Ishikawa (cell line): ENCODE data around the gene CDHR5.

ENCODE experiments used
- CEBPB ChIP-seq: IDR thresholded peaks from 2 replicates; pipeline ENCODE4 v1.6.1; 2012
- CREB1 ChIP-seq: IDR thresholded peaks from 2 replicates; pipeline ENCODE4 v1.6.1; 2012; ENCODE audit warnings: low read depth
- EGR1 ChIP-seq: IDR thresholded peaks from 2 replicates; pipeline ENCODE4 v1.6.1; 2012
- EP300 ChIP-seq: IDR thresholded peaks from 2 replicates; pipeline ENCODE4 v1.6.1; 2012; ENCODE audit warnings: borderline replicate concordance
- FOXM1 ChIP-seq: IDR thresholded peaks from 2 replicates; pipeline ENCODE4 v1.6.1; 2012; ENCODE audit warnings: low read depth, borderline replicate concordance
- NFIC ChIP-seq: IDR thresholded peaks from 2 replicates; pipeline ENCODE4 v1.6.1; 2012
- RAD21 ChIP-seq: IDR thresholded peaks from 2 replicates; pipeline ENCODE4 v1.6.1; 2012; ENCODE audit warnings: low read depth
- TAF1 ChIP-seq: IDR thresholded peaks from 2 replicates; pipeline ENCODE4 v1.6.1; 2012; ENCODE audit warnings: low read depth, mild to moderate bottlenecking
- TCF12 ChIP-seq: IDR thresholded peaks from 2 replicates; pipeline ENCODE4 v1.6.1; 2012; ENCODE audit warnings: low read depth
- TEAD4 ChIP-seq: IDR thresholded peaks from 2 replicates; pipeline ENCODE4 v1.6.1; 2012
- YY1 ChIP-seq: IDR thresholded peaks from 2 replicates; pipeline ENCODE4 v1.6.1; 2012; ENCODE audit warnings: low read depth
- ZBTB7A ChIP-seq: IDR thresholded peaks from 2 replicates; pipeline ENCODE4 v1.6.1; 2012; ENCODE audit warnings: low read depth
- TF ChIP-seq, protein P1 (sequence below): IDR thresholded peaks from 2 replicates; pipeline ENCODE4 v1.6.1; 2012
- TF ChIP-seq, protein P2 (sequence below): IDR thresholded peaks from 2 replicates; pipeline ENCODE4 v1.6.1; 2012; ENCODE audit warnings: low read depth, mild to moderate bottlenecking
- TF ChIP-seq, protein P3 (sequence below): IDR thresholded peaks from 2 replicates; pipeline ENCODE4 v1.6.1; 2012

CDHR5 gene

DNA sequence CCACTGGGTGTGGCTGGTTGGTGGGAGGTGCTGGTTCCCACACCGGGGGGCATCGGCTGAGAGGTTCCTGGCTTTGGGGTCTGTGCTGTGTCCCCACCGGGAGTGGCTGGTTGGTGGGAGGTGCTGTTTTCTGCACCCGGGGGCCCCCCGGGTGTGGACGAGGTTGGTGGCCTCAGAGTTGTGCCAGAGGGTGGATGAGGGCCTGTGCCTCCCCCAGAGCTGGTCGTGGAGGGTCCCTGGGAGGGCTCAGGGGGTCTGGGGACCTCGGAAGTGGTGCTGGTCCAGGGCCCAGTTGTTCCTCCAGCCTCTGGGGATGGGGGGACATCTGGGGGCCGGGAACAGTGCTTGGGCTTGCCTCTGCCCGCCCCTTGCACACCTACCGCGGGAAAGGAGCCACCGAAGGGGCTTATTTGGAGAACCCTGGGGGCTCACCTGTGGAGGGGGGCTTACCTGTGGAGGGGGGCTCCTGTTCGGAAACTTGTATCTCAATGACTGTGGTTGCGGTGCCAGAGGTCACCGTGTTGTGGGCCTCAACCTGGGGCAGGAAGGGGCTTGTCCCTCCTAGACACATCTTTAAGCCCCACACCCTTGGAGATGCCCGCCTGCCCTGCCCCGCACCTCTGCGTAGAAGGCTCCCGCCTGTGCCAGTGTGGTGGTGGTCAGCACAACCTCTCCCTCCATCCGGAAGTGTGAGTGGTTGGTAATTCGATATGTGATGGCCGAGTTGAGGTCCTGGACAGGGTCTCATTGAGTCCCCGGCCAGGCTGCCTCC is 5.7 kb downstream of the CDHR5 start:
- TF ChIP-seq, protein P1, sequence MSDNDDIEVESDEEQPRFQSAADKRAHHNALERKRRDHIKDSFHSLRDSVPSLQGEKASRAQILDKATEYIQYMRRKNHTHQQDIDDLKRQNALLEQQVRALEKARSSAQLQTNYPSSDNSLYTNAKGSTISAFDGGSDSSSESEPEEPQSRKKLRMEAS = no peak
- TF ChIP-seq ZBTB7A (no peak), TEAD4 (no peak), EP300 (no peak), CREB1 (no peak), CEBPB (no peak), YY1 (no peak), RAD21 (no peak), FOXM1 (no peak), NFIC (no peak), EGR1 (no peak), TAF1 (no peak), TCF12 (no peak)
- TF ChIP-seq, protein P2, sequence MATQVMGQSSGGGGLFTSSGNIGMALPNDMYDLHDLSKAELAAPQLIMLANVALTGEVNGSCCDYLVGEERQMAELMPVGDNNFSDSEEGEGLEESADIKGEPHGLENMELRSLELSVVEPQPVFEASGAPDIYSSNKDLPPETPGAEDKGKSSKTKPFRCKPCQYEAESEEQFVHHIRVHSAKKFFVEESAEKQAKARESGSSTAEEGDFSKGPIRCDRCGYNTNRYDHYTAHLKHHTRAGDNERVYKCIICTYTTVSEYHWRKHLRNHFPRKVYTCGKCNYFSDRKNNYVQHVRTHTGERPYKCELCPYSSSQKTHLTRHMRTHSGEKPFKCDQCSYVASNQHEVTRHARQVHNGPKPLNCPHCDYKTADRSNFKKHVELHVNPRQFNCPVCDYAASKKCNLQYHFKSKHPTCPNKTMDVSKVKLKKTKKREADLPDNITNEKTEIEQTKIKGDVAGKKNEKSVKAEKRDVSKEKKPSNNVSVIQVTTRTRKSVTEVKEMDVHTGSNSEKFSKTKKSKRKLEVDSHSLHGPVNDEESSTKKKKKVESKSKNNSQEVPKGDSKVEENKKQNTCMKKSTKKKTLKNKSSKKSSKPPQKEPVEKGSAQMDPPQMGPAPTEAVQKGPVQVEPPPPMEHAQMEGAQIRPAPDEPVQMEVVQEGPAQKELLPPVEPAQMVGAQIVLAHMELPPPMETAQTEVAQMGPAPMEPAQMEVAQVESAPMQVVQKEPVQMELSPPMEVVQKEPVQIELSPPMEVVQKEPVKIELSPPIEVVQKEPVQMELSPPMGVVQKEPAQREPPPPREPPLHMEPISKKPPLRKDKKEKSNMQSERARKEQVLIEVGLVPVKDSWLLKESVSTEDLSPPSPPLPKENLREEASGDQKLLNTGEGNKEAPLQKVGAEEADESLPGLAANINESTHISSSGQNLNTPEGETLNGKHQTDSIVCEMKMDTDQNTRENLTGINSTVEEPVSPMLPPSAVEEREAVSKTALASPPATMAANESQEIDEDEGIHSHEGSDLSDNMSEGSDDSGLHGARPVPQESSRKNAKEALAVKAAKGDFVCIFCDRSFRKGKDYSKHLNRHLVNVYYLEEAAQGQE = no peak
- TF ChIP-seq, protein P3, sequence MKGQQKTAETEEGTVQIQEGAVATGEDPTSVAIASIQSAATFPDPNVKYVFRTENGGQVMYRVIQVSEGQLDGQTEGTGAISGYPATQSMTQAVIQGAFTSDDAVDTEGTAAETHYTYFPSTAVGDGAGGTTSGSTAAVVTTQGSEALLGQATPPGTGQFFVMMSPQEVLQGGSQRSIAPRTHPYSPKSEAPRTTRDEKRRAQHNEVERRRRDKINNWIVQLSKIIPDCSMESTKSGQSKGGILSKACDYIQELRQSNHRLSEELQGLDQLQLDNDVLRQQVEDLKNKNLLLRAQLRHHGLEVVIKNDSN = no peak

DNA sequence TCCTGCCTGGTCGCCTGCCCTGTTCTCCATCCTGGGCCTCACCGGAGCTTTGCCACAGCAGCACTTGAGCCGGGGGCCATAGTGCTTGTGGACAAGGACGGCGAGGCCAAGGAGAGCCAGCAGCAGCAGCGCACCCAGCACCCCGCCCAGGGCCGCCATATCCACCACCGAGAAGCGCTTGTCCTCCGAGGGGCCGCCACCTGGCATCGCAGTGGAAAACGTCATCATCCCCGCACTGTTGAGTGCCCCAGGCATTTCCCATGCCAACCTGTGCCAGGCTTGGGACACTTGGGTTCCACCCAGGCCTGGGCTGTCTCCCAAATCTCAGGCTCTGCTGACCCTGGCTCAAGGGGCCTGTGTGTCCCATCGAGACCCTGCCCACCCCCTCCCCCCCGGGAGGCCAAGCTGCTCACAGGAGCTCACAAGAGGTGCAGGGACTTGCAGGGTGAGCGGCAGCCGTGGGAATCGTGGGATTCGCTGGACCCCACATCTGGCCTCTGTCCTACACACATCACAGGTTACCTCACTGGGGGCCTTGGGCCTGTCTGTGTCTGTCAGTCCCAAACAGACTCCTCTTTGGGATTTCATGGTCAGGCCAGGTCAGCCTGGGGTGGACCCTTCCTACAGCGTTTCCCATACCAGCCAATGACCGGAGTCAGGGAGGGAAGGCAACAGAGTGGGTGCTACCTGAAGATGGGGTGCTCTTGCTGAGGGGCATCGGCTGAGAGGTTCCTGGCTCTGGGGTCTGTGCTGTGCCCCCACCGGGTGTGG is 6.7 kb downstream of the CDHR5 start:
- TF ChIP-seq YY1 (no peak), NFIC (no peak), CEBPB (no peak), TCF12 (no peak), FOXM1 (no peak)

DNA sequence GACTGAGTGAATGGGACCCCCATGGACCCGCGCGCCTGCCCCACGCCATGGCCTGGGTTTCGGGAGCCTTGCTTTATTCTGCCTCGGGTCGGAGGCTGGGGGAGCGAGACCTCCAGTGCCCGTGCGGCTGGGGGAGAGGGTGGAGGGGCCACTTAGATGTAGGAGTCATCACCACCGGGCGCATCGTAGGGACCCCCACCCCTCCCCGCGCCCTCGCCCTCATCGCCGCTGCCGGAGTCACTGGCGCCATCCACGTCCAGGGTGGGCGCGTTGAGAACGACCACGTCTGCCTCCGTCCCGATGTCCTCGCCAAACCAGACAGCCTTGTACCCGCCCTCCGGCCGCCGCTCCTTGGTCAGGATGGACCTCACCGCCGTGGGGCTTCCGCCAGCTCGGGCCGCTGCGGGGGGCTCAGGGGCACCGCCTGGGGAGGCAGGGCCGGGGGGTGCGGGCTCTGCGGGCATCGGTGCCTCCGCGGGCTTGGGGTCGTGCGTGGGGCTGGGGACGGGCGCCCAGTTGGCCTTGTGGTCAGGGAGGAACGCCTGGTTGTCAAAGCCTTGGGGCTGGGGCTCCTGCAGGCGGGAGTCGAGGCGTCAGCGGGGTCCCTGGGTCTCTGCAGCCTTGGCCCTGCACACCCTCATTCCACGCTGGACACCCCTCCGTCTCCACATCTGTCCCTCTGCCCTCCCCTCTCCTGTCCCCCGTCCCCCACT is 7.4 kb downstream of the CDHR5 start:
- TF ChIP-seq TCF12 (no peak), TEAD4 (no peak), TAF1 (no peak), ZBTB7A (no peak), EGR1 (no peak), YY1 (no peak), CEBPB (no peak), EP300 (no peak)
- TF ChIP-seq, protein P2 = no peak
- TF ChIP-seq, protein P1 = no peak
- TF ChIP-seq, protein P3 = no peak

DNA sequence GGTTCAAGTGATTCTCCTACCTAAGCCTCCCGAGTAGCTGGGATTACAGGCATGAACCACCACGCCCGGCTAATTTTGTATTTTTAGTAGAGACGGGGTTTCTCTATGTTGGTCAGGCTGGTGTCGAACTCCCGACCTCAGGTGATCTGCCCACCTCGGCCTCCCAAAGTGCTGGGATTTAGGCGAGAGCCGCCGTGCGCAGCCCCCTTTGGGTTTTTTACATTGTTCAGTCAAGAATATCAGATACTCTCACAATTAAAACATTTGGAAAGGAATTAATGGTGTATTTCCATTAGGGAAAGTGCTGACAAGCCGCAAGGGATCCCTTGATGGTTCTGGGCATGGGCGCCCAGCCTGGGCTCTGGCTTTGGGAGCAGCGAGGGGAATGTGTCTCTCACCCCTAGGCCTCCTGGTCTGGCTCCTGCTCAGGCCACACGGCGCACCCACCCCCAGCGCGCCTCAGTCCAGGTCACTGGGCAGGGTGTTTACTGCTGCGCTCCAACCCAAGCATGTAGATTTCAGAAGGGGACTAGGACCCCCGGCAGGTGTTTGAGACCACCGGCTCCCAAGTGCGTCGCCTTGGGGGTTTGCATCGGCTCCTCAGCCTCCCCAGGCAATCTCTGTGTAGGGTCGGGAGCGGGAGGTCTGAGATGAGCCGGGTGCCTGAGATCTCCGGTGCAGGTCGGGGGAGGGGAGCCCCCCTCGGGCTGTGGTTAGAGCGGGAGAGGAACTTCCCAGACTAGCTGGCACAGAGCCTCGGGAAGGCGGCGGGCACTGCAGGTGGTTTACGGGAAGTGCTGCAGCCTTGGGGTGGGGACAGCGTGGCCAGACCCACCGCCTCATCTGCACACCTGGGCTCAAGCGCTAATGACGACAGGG is 8.2 kb downstream of the CDHR5 start:
- TF ChIP-seq YY1 (no peak), TCF12 (no peak), FOXM1 (no peak), RAD21 (no peak), ZBTB7A (no peak), TEAD4 (no peak), CEBPB (no peak), EP300 (no peak)
- TF ChIP-seq, protein P1 = no peak
